ENCODE data around the gene MAP3K1. TPM values are rescaled to one million over a fixed set of nuclear protein-coding genes. Genes with fewer than 3 reads are reported as not detected.

MAP3K1 gene
- total and polyA plus RNA-seq, 9 of the 15 experiments (the other 6 are each of a cell fraction or from before 2014, with no cell fraction given), result 3.9 to 13.9 (median 7.5) TPM

- TF ChIP-seq SMAD2 (IDR thresholded peaks at IDR 0.05; ENCODE audit: low read depth, low read length) (no peak), HMG20B (CRISPR knock-in tag; IDR thresholded peaks at IDR 0.05) (no peak), ARID2 (IDR thresholded peaks at IDR 0.05) (no peak), PHF20 (IDR thresholded peaks at IDR 0.05; ENCODE audit: partially characterized antibody) (no peak), ATF7 (IDR thresholded peaks at IDR 0.05) (no peak), BRD9 (IDR thresholded peaks at IDR 0.05; ENCODE audit: low read depth, partially characterized antibody) (no peak), NCOA2 (IDR thresholded peaks at IDR 0.05; ENCODE audit: partially characterized antibody in 2 of 2) (no peak), ZNF280A (IDR thresholded peaks at IDR 0.05; ENCODE audit: low read depth, partially characterized antibody) (no peak), SNRNP70 (optimal IDR thresholded peaks at IDR 0.05; ENCODE audit: low read depth, low read length) (no peak)
Observed at GRCh38 chr5:56858777-56859442, 43.6 kb downstream of the MAP3K1 start (continued).

- Histone ChIP-seq H3K9ac (ENCODE audit: insufficient read depth in 1 of 2, low read depth in 2 of 2, low read length in 2 of 2) (no peak overlapping the region), H3K4me1 (replicated peaks in 1 of 2; ENCODE audit: control insufficient read depth in 2 of 2, insufficient read depth in 2 of 2, low read length in 2 of 2) (no peaks in the 10 kb centered on the region), H3K27me3 (ENCODE audit: control insufficient read depth in 2 of 2, insufficient read depth in 2 of 2, low read length in 2 of 2) (no peaks in the 10 kb centered on the region), H2AFZ (ENCODE audit: low read depth, low read length) (no peak overlapping the region), H3K79me2 (ENCODE audit: control insufficient read depth, insufficient read depth, low read length) (no peaks in the 10 kb centered on the region), H3K4me2 (ENCODE audit: insufficient read depth, low read length) (no peak overlapping the region), H3K27ac (ENCODE audit: extremely low read depth, low read depth, low read length) (no peak overlapping the region), H3K36me3 (ENCODE audit: control insufficient read depth, insufficient read depth, low read length) (peaks cover 25% of the 10 kb centered on the region; the same call in 2 of the 3 replicates), H3K4me3 (no peak overlapping the region), H4K20me1 (replicated peaks; ENCODE audit: control insufficient read depth, insufficient read depth, low read length) (no peaks in the 10 kb centered on the region), H3K9me1 (ENCODE audit: control insufficient read depth, insufficient read depth, low read length) (no peaks in the 10 kb centered on the region), H3K9me3 (replicated peaks; ENCODE audit: control insufficient read depth, insufficient read depth, low read depth, low read length) (no peaks in the 10 kb centered on the region)
- TF ChIP-seq TEAD1 (CRISPR knock-in tag; IDR thresholded peaks at IDR 0.05), result 0 out of 4 replicates have a peak, but pooled peaks of 1 of the 2 experiments have one; percentile 14
- TF ChIP-seq MBD1 (CRISPR knock-in tag; IDR thresholded peaks at IDR 0.05), result no peak
- 51% methylated on average over 4 of the region's 4 CpGs for WGBS (ENCODE audit: insufficient coverage, low coverage, missing lambda C conversion rate)
- ATAC-seq (no peak), FAIRE-seq (no peak), DNase-seq (ENCODE audit: extremely low read depth in 1 of 4, low spot score in 3 of 4) (no peak)
- no TSS peak for BruUV-seq (replicated peaks)
- in situ Hi-C loops (cut with MboI), result no loop called here
- intact Hi-C loops (cut with micrococcal nuclease), result no loop called here
- ChIA-PET CTCF (ENCODE audit: low intra/inter-chr PET ratio) (no interaction called here), POLR2A (no interaction called here)
Observed at GRCh38 chr5:56861893-56862485, 46.6 kb downstream of the MAP3K1 start.
